OCI-LY7 (cell line): Measurements from ENCODE around the gene MYPN.

ENCODE experiments used
- EZH2phosphoT487 ChIP-seq: fragments of 200-600 bp; sonication (generic); IDR thresholded peaks from 2 replicates; pipeline ENCODE4 v1.6.1; 2018; ENCODE audit warnings: low read depth, borderline replicate concordance, mild to moderate bottlenecking, mixed run types, antibody characterized with exemption, low read length, moderate library complexity, mixed read lengths
- TF ChIP-seq, protein P1 (sequence below): fragments of 200-600 bp; sonication (generic); conservative IDR thresholded peaks from 2 replicates; pipeline ENCODE4 v1.5.1; 2014; ENCODE audit warnings: mild to moderate bottlenecking, antibody characterized with exemption, low read length, moderate library complexity, mixed read lengths

- TF ChIP-seq, protein P1, sequence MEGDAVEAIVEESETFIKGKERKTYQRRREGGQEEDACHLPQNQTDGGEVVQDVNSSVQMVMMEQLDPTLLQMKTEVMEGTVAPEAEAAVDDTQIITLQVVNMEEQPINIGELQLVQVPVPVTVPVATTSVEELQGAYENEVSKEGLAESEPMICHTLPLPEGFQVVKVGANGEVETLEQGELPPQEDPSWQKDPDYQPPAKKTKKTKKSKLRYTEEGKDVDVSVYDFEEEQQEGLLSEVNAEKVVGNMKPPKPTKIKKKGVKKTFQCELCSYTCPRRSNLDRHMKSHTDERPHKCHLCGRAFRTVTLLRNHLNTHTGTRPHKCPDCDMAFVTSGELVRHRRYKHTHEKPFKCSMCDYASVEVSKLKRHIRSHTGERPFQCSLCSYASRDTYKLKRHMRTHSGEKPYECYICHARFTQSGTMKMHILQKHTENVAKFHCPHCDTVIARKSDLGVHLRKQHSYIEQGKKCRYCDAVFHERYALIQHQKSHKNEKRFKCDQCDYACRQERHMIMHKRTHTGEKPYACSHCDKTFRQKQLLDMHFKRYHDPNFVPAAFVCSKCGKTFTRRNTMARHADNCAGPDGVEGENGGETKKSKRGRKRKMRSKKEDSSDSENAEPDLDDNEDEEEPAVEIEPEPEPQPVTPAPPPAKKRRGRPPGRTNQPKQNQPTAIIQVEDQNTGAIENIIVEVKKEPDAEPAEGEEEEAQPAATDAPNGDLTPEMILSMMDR = no peak
- no peak for TF ChIP-seq EZH2phosphoT487
Measured at GRCh38 chr10:68135922-68136792, 26.9 kb downstream of the MYPN start.
